ENCODE data around the gene TLR8.

DNA sequence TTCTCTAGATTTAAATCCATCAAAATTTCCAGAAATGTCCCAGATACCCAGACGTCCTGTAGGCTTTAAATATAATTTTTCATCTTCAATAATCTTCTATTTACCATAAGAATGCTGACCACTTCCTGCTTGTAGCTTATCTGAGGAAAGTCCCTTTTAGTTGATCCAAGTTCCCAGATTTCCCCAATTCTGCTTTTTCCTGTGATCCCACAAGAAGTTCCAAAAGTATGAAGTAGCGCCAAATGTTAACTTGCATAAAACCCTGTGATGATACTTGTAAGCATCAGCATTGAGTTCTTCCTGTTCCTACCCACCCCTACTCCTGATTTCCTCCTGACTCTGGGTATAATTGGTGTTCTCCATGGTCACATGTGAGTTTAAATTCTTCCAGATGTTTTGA lies 10.6 kb upstream of the TLR8 start:
- TF ChIP-seq FOXP2 (optimal IDR thresholded peaks at IDR 0.05; ENCODE audit: control extremely low read depth, extremely low read length, insufficient read depth), result no peak
- TF ChIP-seq POLR2AphosphoS5 (IDR thresholded peaks at IDR 0.05; ENCODE audit: borderline replicate concordance, low read depth, low read length), result no peak
- TF ChIP-seq EZH2 (IDR thresholded peaks at IDR 0.05), result no peak
